CD4-positive, CD25-positive, alpha-beta regulatory T cell (primary cell): Measurements from ENCODE around the gene KCNAB1. TPM values are rescaled to one million over a fixed set of nuclear protein-coding genes. Genes with fewer than 3 reads are reported as not detected.

Experiments used
- ATAC-seq, 2 donors: fragments of 150-1000 bp; cut with Tn5 transposase; one replicate each; pipeline ENCODE4 v1.10.0; 2021; ENCODE audit warnings: low read depth in 2 of 2, moderate number of reproducible peaks in 2 of 2, moderate library complexity in 1 of 2
- DNase-seq, 3 donors: peaks; one replicate each; pipeline versions ENCODE4 v3.0.0 to v3.0.0-alpha.2; 2012 to 2022; ENCODE audit warnings: mixed read lengths in 1 of 3
- H3K27ac ChIP-seq: one replicate; pipeline ENCODE4 v1.7.0; 2013; ENCODE audit warnings: mild to moderate bottlenecking, low read length; ENCODE audit not compliant: insufficient read depth, poor library complexity, severe bottlenecking
- H3K27me3 ChIP-seq: one replicate; pipeline ENCODE4 v1.7.0; 2013; ENCODE audit warnings: low read length; ENCODE audit not compliant: control insufficient read depth, insufficient read depth
- H3K36me3 ChIP-seq: one replicate; pipeline ENCODE4 v1.7.0; 2013; ENCODE audit warnings: mild to moderate bottlenecking, low read length, moderate library complexity; ENCODE audit not compliant: control insufficient read depth, insufficient read depth
- H3K4me1 ChIP-seq: 2 replicates; pipeline ENCODE4 v1.7.0; 2013; ENCODE audit warnings: mild to moderate bottlenecking, low read length; ENCODE audit not compliant: insufficient read depth, control insufficient read depth, poor library complexity, severe bottlenecking
- H3K4me3 ChIP-seq: one replicate; pipeline ENCODE4 v1.7.0; 2013; ENCODE audit warnings: low read depth, mild to moderate bottlenecking, low read length, moderate library complexity
- H3K9me3 ChIP-seq, 2 experiments: 1 replicate in 1 of 2; 2 replicates in 1 of 2; pipeline ENCODE4 v1.7.0; 2013; ENCODE audit warnings: low read length in 2 of 2, mild to moderate bottlenecking in 1 of 2, moderate library complexity in 1 of 2; ENCODE audit not compliant: control insufficient read depth in 2 of 2
- H3K27ac Mint-ChIP-seq, 3 donors: one replicate each; pipeline ENCODE4 v1.8.0; 2020 to 2022; ENCODE audit warnings: mild to moderate bottlenecking in 3 of 3, mixed read lengths in 3 of 3, moderate library complexity in 2 of 3
- H3K27me3 Mint-ChIP-seq: one replicate; pipeline ENCODE4 v1.8.0; 2022; ENCODE audit warnings: mild to moderate bottlenecking, mixed read lengths
- H3K36me3 Mint-ChIP-seq: one replicate; pipeline ENCODE4 v1.8.0; 2020; ENCODE audit warnings: mixed read lengths
- H3K4me1 Mint-ChIP-seq, 4 donors: one replicate each; pipeline ENCODE4 v1.8.0; 2020 to 2022; ENCODE audit warnings: mixed read lengths in 4 of 4, mild to moderate bottlenecking in 1 of 4
- H3K4me3 Mint-ChIP-seq, 4 donors: one replicate each; pipeline ENCODE4 v1.8.0; 2020 to 2022; ENCODE audit warnings: mild to moderate bottlenecking in 4 of 4, mixed read lengths in 4 of 4, moderate library complexity in 3 of 4
- H3K9me3 Mint-ChIP-seq, 7 donors: one replicate each; pipeline ENCODE4 v1.8.0; 2020 to 2022; ENCODE audit warnings: mixed read lengths in 7 of 7, mild to moderate bottlenecking in 3 of 7, moderate library complexity in 2 of 7
- polyA plus RNA-seq, 4 donors: library from polyadenylated mRNA; unstranded; fragments of 300-500 nt; fragmentation: Illumina TruSeq; gene quantifications; one replicate each; pipeline ENCODE4 v1.2.3, GENCODE V29; 2021
- total RNA-seq: library from RNA; stranded (reverse); gene quantifications from one replicate; pipeline ENCODE4 v1.2.3, GENCODE V29; 2022

The KCNAB1 gene
- total and polyA plus RNA-seq, 5 donors from 2014 or later: 0.08 to 0.26 (median 0.17) TPM

DNA sequence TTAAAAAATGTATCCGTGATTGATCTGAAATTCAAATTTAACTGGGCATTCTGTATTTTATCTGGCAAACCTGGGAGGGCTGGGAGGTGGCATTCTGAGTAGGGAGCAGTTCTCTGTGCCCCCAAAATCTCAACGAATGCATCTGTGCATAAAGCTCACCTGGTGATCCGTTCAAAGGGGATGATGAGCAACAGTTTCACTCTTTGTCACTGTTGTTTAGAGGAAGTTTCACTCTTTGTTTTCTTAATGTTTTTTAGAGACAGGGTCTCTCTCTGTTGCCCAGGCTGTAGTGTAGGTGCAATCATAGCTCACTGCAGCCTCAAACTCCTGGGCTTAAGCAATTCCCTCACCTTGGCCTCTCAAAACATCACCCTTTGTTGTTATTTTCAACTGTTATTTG is 247.8 kb downstream of the KCNAB1 start:
- Histone ChIP-seq H3K27me3 (no peaks in the 10 kb centered on the region), H3K27ac (no peak overlapping the region), H3K4me1 (no peaks in the 10 kb centered on the region), H3K4me3 (no peak overlapping the region), H3K36me3 (no peaks in the 10 kb centered on the region), H3K9me3 (no peaks in the 10 kb centered on the region)
- DNase-seq: no peak
- Mint-ChIP-seq H3K9me3 (peaks cover 0 to 1% (median 0%) of the 10 kb centered on the region in 7 donors), H3K4me1 (peaks cover 0 to 2% (median 0%) of the 10 kb centered on the region in 4 donors), H3K36me3 (no peaks in the 10 kb centered on the region), H3K4me3 (no peak overlapping the region), H3K27me3 (peaks cover 17% of the 10 kb centered on the region), H3K27ac (no peak overlapping the region)
- no peak for ATAC-seq

DNA sequence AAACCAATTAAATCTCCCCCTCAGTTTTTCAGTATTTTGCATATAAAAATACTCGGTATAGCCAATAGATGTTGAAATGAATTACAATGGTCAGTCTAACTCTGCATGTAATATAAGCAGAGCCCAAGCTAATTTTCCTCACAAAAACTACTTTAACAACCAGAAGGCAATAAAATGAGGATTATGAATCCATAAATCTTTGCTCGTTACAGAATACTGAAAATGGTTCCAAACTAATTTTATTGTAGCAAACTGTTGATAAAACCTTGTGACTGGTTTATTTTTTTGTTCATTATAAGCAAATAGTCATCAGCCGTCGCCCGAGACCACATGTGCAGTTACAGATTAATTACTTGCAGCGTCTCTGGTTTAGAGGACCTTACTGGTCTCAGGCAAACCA is 251.3 kb downstream of the KCNAB1 start:
- H3K27me3 Mint-ChIP-seq: peaks cover 20% of the 10 kb centered on the region
- no peak overlapping the region for H3K27ac ChIP-seq
- H3K9me3 ChIP-seq: no peaks in the 10 kb centered on the region
- ATAC-seq (no peak), DNase-seq (no peak)
- peaks cover 0 to 2% (median 0%) of the 10 kb centered on the region in 7 donors for H3K9me3 Mint-ChIP-seq
- H3K4me3 ChIP-seq: no peak overlapping the region
- no peak overlapping the region for H3K4me3 Mint-ChIP-seq
- no peaks in the 10 kb centered on the region for H3K36me3 Mint-ChIP-seq
- H3K27me3 ChIP-seq: no peaks in the 10 kb centered on the region
- no peak overlapping the region for H3K27ac Mint-ChIP-seq
- no peaks in the 10 kb centered on the region for H3K36me3 ChIP-seq
- H3K4me1 Mint-ChIP-seq: peaks cover 0 to 2% (median 0%) of the 10 kb centered on the region in 4 donors
- no peaks in the 10 kb centered on the region for H3K4me1 ChIP-seq

DNA sequence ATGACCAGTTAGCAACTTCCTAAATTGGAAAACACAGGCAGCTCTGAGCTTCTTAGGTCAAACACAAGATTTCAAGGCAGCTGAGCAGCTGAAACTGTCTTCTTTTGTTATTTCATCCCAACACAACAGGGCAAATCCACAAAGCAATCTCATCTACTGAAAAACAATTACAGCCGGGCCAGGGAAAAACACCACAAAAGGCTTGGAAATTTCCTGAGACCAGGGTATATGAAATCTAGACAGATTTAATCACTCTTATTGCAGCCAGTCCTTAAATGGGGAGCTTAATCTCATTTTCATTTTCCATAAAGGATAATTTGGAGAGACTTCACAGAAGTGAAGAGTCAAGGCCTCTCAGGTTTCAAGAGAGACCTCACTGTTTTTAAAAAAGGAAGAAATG is 252.7 kb downstream of the KCNAB1 start:
- H3K4me3 Mint-ChIP-seq: no peak overlapping the region
- Histone ChIP-seq H3K27ac (no peak overlapping the region), H3K9me3 (no peaks in the 10 kb centered on the region), H3K4me3 (no peak overlapping the region), H3K27me3 (no peaks in the 10 kb centered on the region), H3K36me3 (no peaks in the 10 kb centered on the region), H3K4me1 (no peaks in the 10 kb centered on the region)
- peaks cover 0 to 2% (median 0%) of the 10 kb centered on the region in 7 donors for H3K9me3 Mint-ChIP-seq
- H3K27ac Mint-ChIP-seq: no peak overlapping the region
- ATAC-seq: no peak
- H3K27me3 Mint-ChIP-seq: peaks cover 16% of the 10 kb centered on the region
- H3K4me1 Mint-ChIP-seq: peaks cover 0 to 2% (median 0%) of the 10 kb centered on the region in 4 donors
- no peaks in the 10 kb centered on the region for H3K36me3 Mint-ChIP-seq
- no peak for DNase-seq

DNA sequence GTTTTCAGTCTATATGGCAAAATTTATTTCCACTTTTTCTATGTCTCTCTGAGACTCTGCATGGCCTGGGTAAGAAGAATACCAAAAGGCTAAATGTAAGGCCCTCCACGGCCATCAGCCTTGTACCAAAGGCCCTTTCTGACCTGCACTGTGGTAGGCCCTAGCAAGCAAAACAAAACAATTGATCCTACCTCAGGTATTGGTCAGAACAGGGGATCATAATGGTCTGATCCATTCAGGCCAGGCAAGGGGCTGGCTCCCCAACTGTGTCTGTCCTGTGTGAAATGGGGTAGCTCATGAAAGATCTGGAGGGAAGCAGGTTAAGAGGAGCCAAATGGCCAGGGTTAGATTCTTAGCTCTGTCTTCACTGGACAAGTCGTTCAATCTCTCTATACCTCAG is 253.3 kb downstream of the KCNAB1 start:
- no peak for ATAC-seq
- H3K27me3 ChIP-seq: peaks cover 2% of the 10 kb centered on the region
- H3K27me3 Mint-ChIP-seq: peaks cover 16% of the 10 kb centered on the region

DNA sequence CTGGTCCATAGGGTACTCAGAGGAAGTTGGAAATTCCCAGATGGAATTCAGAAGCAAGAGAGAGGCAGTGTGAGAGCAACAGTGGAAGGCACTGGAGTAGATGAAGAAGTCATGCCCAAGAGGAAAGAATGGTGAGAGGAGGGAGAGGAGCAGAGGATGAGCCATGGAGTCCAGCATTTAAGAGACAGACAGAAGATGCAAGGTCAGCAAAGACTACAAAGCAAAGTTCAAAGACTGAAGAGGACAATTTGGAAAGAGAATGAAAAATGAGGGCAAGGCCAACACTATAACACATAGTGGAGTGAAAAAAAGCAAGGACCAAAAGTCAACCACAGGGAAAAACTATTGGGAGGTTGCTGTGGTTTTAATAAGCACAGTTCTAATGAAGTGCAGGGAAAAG is 255.8 kb downstream of the KCNAB1 start:
- H3K27ac ChIP-seq: no peak overlapping the region
- Mint-ChIP-seq H3K36me3 (no peaks in the 10 kb centered on the region), H3K27ac (no peak overlapping the region), H3K4me1 (no peaks in the 10 kb centered on the region), H3K27me3 (peaks cover 20% of the 10 kb centered on the region), H3K9me3 (peaks cover 0 to 2% (median 0%) of the 10 kb centered on the region in 7 donors), H3K4me3 (no peak overlapping the region)
- peaks cover 5% of the 10 kb centered on the region for H3K27me3 ChIP-seq
- H3K4me3 ChIP-seq: no peak overlapping the region
- H3K4me1 ChIP-seq: no peaks in the 10 kb centered on the region
- no peak for DNase-seq
- ATAC-seq: no peak
- no peaks in the 10 kb centered on the region for H3K36me3 ChIP-seq
- no peaks in the 10 kb centered on the region for H3K9me3 ChIP-seq

More for the DNA sequence above, 253.3 kb downstream of the KCNAB1 start:
- Mint-ChIP-seq H3K27ac (no peak overlapping the region), H3K36me3 (no peaks in the 10 kb centered on the region), H3K9me3 (peaks cover 0 to 2% (median 0%) of the 10 kb centered on the region in 7 donors), H3K4me1 (peaks cover 0 to 2% (median 0%) of the 10 kb centered on the region in 4 donors), H3K4me3 (no peak overlapping the region)
- Histone ChIP-seq H3K9me3 (no peaks in the 10 kb centered on the region), H3K4me3 (no peak overlapping the region), H3K36me3 (no peaks in the 10 kb centered on the region), H3K4me1 (no peaks in the 10 kb centered on the region), H3K27ac (no peak overlapping the region)
- DNase-seq: no peak

DNA sequence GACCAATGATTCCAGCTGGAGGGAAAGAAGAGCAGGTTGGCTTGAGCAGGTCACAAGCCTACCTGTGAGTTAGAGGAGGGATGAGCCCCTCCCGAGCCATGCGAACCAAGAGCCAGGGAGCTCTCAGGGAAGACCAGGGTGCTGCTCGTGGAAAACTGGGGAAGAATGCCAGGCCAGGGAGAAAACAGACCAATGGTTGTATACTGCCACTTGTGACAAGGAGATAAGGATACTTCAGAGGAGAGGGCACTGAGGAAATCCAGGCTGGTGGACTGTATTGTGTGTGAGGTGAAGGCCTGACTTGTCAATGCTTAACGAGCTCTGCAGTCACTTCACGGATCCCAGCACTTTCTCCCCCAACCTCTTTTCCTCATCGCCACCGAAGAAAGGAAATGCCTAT is 256.9 kb downstream of the KCNAB1 start:
- H3K4me3 ChIP-seq: no peak overlapping the region
- H3K27ac Mint-ChIP-seq: no peak overlapping the region
- ATAC-seq (no peak), DNase-seq (no peak)
- H3K9me3 ChIP-seq: no peaks in the 10 kb centered on the region
- H3K27me3 Mint-ChIP-seq: peaks cover 20% of the 10 kb centered on the region
- no peaks in the 10 kb centered on the region for H3K36me3 ChIP-seq
- no peaks in the 10 kb centered on the region for H3K36me3 Mint-ChIP-seq
- H3K27ac ChIP-seq: no peak overlapping the region
- peaks cover 0 to 2% (median 0%) of the 10 kb centered on the region in 7 donors for H3K9me3 Mint-ChIP-seq
- H3K4me1 ChIP-seq: no peaks in the 10 kb centered on the region
- H3K27me3 ChIP-seq: peaks cover 5% of the 10 kb centered on the region
- no peaks in the 10 kb centered on the region for H3K4me1 Mint-ChIP-seq
- H3K4me3 Mint-ChIP-seq: no peak overlapping the region

DNA sequence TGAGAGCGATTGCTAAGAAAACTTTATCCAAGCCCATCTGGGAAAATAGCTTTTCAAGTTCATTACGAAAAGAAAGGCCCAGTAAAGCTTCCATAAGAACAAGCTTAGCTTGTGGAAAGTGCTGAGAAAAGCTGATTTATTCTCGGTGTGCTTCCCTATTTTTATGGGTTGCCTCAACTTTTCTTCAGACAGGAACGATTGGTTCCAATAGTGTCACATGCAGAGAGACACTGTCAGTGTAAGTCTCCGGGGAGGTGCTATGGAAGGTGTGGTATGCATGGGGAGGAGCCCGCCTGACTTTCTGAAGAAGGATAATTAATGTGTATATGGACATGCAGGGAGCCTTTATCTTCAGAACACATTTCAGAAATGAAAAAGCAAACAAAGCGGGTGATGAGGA is 257.3 kb downstream of the KCNAB1 start:
- H3K9me3 ChIP-seq: no peaks in the 10 kb centered on the region
- peaks cover 20% of the 10 kb centered on the region for H3K27me3 Mint-ChIP-seq
- H3K9me3 Mint-ChIP-seq: peaks cover 0 to 2% (median 0%) of the 10 kb centered on the region in 7 donors
- no peak overlapping the region for H3K27ac ChIP-seq
- H3K27me3 ChIP-seq: peaks cover 5% of the 10 kb centered on the region
- H3K36me3 ChIP-seq: no peaks in the 10 kb centered on the region
- H3K4me3 Mint-ChIP-seq: no peak overlapping the region
- DNase-seq (no peak), ATAC-seq (no peak)
- no peaks in the 10 kb centered on the region for H3K4me1 Mint-ChIP-seq
- H3K4me1 ChIP-seq: no peaks in the 10 kb centered on the region
- H3K36me3 Mint-ChIP-seq: no peaks in the 10 kb centered on the region
- no peak overlapping the region for H3K4me3 ChIP-seq
- H3K27ac Mint-ChIP-seq: no peak overlapping the region

DNA sequence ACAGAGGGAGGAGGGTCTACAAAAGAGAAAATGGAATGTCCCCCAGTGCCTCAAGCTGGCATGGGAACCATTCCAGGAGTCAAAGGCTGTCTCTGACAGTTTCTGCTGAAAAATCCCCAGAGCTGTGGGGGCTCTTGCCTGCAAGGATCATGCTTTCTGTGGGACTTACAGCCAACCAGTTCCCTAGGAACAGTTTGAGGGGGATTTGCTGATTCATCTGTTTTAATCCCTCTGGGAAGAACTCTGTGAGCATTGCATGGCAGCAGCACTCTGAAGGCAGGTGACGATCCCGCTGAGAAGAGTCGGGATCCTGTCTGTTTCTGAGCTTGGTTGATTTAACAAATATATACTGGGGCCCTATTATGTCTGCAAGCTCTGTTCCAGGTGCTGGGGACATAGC is 258.5 kb downstream of the KCNAB1 start:
- ATAC-seq (no peak), DNase-seq (no peak)
- Histone ChIP-seq H3K9me3 (no peaks in the 10 kb centered on the region), H3K27ac (no peak overlapping the region), H3K4me3 (no peak overlapping the region), H3K36me3 (no peaks in the 10 kb centered on the region), H3K4me1 (no peaks in the 10 kb centered on the region), H3K27me3 (peaks cover 5% of the 10 kb centered on the region)
- Mint-ChIP-seq H3K4me1 (no peaks in the 10 kb centered on the region), H3K9me3 (peaks cover 0 to 2% (median 0%) of the 10 kb centered on the region in 7 donors), H3K36me3 (no peaks in the 10 kb centered on the region), H3K27ac (no peak overlapping the region), H3K4me3 (no peak overlapping the region), H3K27me3 (peaks cover 20% of the 10 kb centered on the region)
